Keratinocyte (primary cell): ENCODE data around the gene HOXB2. TPM values are rescaled to one million over a fixed set of nuclear protein-coding genes. Genes with fewer than 3 reads are reported as not detected.

Experiments used
- DNase-seq: peaks from one replicate; pipeline ENCODE4 v3.0.0-alpha.2; 2011; ENCODE audit warnings: low read depth, missing footprints, low spot score
- FAIRE-seq: peaks from 2 replicates; lab custom pipeline; 2011; peaks lifted over from hg19 to GRCh38; lab: Jason Lieb, UNC
- H2AFZ ChIP-seq: 2 replicates; pipeline ENCODE4 v1.6.0; 2012; ENCODE audit warnings: low read length, control low read depth, inconsistent platforms; ENCODE audit not compliant: control insufficient read depth
- H3K27ac ChIP-seq: 2 replicates; pipeline ENCODE4 v1.5.1; 2011; ENCODE audit warnings: low read length; ENCODE audit not compliant: control insufficient read depth, insufficient read depth
- H3K27me3 ChIP-seq: 3 replicates; pipeline ENCODE4 v1.6.0; 2011; ENCODE audit warnings: low read length; ENCODE audit not compliant: control insufficient read depth, insufficient read depth; ENCODE audit errors: extremely low read depth
- H3K36me3 ChIP-seq, 2 experiments: 2 replicates in 1 of 2; 3 replicates in 1 of 2; pipeline ENCODE4 v1.5.1; 2011; ENCODE audit warnings: low read length in 2 of 2, mild to moderate bottlenecking in 1 of 2; ENCODE audit not compliant: control insufficient read depth in 2 of 2, insufficient read depth in 2 of 2; ENCODE audit errors: extremely low read depth in 1 of 2
- H3K4me1 ChIP-seq: 3 replicates; pipeline ENCODE4 v1.5.1; 2011; ENCODE audit warnings: low read length; ENCODE audit not compliant: control insufficient read depth, insufficient read depth; ENCODE audit errors: extremely low read depth
- H3K4me2 ChIP-seq: 3 replicates; pipeline ENCODE4 v1.6.0; 2011; ENCODE audit warnings: low read depth, low read length; ENCODE audit not compliant: control insufficient read depth, insufficient read depth; ENCODE audit errors: extremely low read depth
- H3K4me3 ChIP-seq, 3 experiments: fragments of 200-600 bp in 1 of 3; sonication (generic) in 1 of 3; 2 replicates in 2 of 3; 3 replicates in 1 of 3; pipeline ENCODE4 v1.5.1; 2011 to 2016; ENCODE audit warnings: low read length in 3 of 3, mild to moderate bottlenecking in 3 of 3, control low read depth in 2 of 3, inconsistent platforms in 1 of 3, low read depth in 1 of 3, mixed read lengths in 1 of 3, mixed run types in 1 of 3, moderate library complexity in 1 of 3; ENCODE audit not compliant: control insufficient read depth in 2 of 3, insufficient read depth in 2 of 3; ENCODE audit errors: extremely low read depth in 1 of 3
- H3K79me2 ChIP-seq: 2 replicates; pipeline ENCODE4 v1.6.0; 2012; ENCODE audit warnings: low read length; ENCODE audit not compliant: control insufficient read depth, insufficient read depth
- H3K9ac ChIP-seq: 3 replicates; pipeline ENCODE4 v1.6.0; 2011; ENCODE audit warnings: low read length; ENCODE audit not compliant: control insufficient read depth, insufficient read depth; ENCODE audit errors: extremely low read depth
- H3K9me1 ChIP-seq: 3 replicates; pipeline ENCODE4 v1.6.0; 2011; ENCODE audit warnings: low read length; ENCODE audit not compliant: control insufficient read depth, insufficient read depth; ENCODE audit errors: extremely low read depth
- H3K9me3 ChIP-seq: 2 replicates; pipeline ENCODE4 v1.5.1; 2012; ENCODE audit warnings: low read depth, low read length; ENCODE audit not compliant: control insufficient read depth
- H4K20me1 ChIP-seq: 3 replicates; pipeline ENCODE4 v1.6.0; 2011; ENCODE audit warnings: low read length; ENCODE audit not compliant: control insufficient read depth, insufficient read depth; ENCODE audit errors: extremely low read depth
- EZH2 ChIP-seq: IDR thresholded peaks from one replicate; pipeline ENCODE4 v1.6.1; 2012; ENCODE audit warnings: inconsistent platforms, mild to moderate bottlenecking, low read length, moderate library complexity
- dilution Hi-C: fragments of 300-500 bp; cut with MboI; formaldehyde crosslinking; loops from one replicate; pipeline ENCODE4 v1.7.0; 2020; ENCODE audit warnings: low sequenced_read_pairs; ENCODE audit not compliant: extremely low pct_ligation_motif_present
- polyA plus RNA-seq, 5 experiments: library from polyadenylated mRNA; depleted of rRNA in 3 of 5; stranded (reverse) in 3 of 5; stranded (forward) in 1 of 5; unstranded in 1 of 5; fragments of >200 nt; gene quantifications; 1 replicate in 1 of 5; 2 replicates in 3 of 5; 3 replicates in 1 of 5; pipeline versions ENCODE4 v1.2.1 to v1.2.3, GENCODE V29; 2011 to 2012; ENCODE audit warnings: missing spikeins in 2 of 5, low read depth in 1 of 5, low replicate concordance in 1 of 5
- TF ChIP-seq, protein P1 (sequence below), 3 experiments: IDR thresholded peaks in 1 of 3; conservative IDR thresholded peaks in 1 of 3; optimal IDR thresholded peaks in 1 of 3; 2 replicates in 2 of 3; 3 replicates in 1 of 3; pipeline versions ENCODE3 to v1.5.1; 2011; ENCODE audit warnings: low read length in 3 of 3, mild to moderate bottlenecking in 3 of 3, moderate library complexity in 2 of 3, control low read depth in 1 of 3, inconsistent platforms in 1 of 3; ENCODE audit not compliant: insufficient read depth in 2 of 3; ENCODE audit errors: extremely low read depth in 1 of 3

Gene HOXB2
- polyA plus RNA-seq, 1 donor (not counting 4 experiments of a cell fraction or from before 2014, with no cell fraction given) = 3.8 TPM

DNA sequence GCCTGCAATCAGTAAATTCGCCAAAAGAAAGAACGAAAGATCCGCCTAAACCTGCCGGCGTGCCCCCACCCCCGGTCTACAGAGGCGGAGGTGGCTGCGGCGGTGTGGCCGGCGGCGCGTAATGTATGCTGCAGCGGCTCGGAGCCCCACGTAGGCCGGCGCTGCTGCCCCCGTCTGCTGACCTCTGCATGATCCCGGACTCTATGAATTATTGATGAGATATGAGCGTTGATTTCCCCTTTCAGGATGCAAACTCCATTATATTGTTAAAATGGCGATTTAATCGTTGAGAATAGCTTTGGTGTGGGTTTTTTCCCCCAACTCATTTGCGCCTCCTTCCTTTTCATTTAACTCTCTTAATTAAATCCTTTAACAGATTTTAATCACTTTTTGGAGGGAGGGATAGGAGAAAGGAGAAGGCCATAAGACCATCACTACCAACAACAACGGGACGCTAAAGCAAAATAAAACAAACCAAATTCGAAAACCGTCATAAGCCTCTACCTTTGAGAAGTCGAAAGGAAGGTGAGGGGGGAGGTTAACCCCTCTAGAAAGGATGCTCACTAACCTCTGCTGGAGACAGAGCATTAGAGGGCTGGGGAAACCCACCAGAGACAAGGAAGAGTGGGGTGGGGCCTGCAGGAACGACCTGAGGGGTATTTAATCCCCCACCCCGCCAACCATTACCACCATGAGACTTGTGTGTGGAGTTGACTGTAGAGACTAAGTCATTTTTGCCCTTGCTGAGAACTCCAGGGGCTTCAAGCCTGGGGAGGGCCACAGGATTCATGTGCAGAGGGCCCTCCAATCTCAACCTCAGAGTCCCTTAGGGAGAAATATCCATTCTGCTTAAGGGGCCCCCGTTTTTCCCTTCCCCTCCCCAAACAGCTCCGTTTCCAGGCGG is 41.7 kb upstream of the HOXB2 start:
- Histone ChIP-seq H3K9ac (no peak overlapping the region), H3K9me1 (no peaks in the 10 kb centered on the region), H3K79me2 (no peaks in the 10 kb centered on the region), H3K4me1 (peaks cover 14% of the 10 kb centered on the region), H3K36me3 (no peaks in the 10 kb centered on the region), H4K20me1 (no peaks in the 10 kb centered on the region), H3K4me2 (peak overlapping the region; percentile 96), H3K27me3 (peaks cover 60% of the 10 kb centered on the region), H2AFZ (no peak overlapping the region), H3K4me3 (peak overlapping the region in 1 of 3 experiments; percentile 81), H3K27ac (no peak overlapping the region), H3K9me3 (no peaks in the 10 kb centered on the region)
- no peak for FAIRE-seq
- TF ChIP-seq, protein P1, sequence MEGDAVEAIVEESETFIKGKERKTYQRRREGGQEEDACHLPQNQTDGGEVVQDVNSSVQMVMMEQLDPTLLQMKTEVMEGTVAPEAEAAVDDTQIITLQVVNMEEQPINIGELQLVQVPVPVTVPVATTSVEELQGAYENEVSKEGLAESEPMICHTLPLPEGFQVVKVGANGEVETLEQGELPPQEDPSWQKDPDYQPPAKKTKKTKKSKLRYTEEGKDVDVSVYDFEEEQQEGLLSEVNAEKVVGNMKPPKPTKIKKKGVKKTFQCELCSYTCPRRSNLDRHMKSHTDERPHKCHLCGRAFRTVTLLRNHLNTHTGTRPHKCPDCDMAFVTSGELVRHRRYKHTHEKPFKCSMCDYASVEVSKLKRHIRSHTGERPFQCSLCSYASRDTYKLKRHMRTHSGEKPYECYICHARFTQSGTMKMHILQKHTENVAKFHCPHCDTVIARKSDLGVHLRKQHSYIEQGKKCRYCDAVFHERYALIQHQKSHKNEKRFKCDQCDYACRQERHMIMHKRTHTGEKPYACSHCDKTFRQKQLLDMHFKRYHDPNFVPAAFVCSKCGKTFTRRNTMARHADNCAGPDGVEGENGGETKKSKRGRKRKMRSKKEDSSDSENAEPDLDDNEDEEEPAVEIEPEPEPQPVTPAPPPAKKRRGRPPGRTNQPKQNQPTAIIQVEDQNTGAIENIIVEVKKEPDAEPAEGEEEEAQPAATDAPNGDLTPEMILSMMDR (optimal IDR thresholded peaks at IDR 0.05 in 1 of 3, IDR thresholded peaks at IDR 0.05 in 1 of 3, conservative IDR thresholded peaks at IDR 0.05 in 1 of 3; ENCODE audit: extremely low read depth in 1 of 3, insufficient read depth in 2 of 3, low read length in 3 of 3) = no peak
- no peak for TF ChIP-seq EZH2
- dilution Hi-C loops = no loop called here
- no peak for DNase-seq

DNA sequence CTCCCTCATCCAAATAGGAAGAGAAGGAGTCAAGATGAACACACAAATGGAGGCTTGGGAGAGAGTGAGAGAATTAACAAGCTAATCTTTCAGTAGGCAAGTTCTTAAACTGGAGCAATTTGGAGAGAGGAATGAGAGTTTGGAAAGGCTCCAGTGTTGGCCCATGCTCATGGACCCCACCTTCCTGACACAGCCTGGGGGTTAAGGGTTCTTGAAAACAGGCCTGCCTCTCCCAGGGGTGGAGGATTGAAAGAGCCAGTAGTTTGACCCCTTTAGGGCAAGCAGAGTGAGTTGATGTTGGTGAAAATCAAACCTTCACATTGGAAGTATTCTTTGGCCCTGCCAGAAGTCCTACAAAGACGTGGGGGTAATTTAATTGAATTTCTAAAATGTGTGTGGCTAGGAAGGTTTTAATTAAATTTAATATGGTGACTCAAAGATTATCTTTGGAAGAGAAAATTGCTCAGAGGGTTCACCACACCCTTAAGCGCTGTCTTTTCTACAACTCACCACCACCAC is 39.4 kb upstream of the HOXB2 start:
- H3K27ac ChIP-seq = no peak overlapping the region
- no peaks in the 10 kb centered on the region for H3K36me3 ChIP-seq
- no peak overlapping the region for H2AFZ ChIP-seq
- dilution Hi-C loops = no loop called here
- H3K4me1 ChIP-seq = peaks cover 14% of the 10 kb centered on the region
- peaks cover 68% of the 10 kb centered on the region for H3K27me3 ChIP-seq
- H3K79me2 ChIP-seq = no peaks in the 10 kb centered on the region
- no peaks in the 10 kb centered on the region for H3K9me1 ChIP-seq
- H4K20me1 ChIP-seq = no peaks in the 10 kb centered on the region
- TF ChIP-seq EZH2 = no peak
- TF ChIP-seq, protein P1 (optimal IDR thresholded peaks at IDR 0.05 in 1 of 3, IDR thresholded peaks at IDR 0.05 in 1 of 3, conservative IDR thresholded peaks at IDR 0.05 in 1 of 3; ENCODE audit: extremely low read depth in 1 of 3, insufficient read depth in 2 of 3, low read length in 3 of 3) = no peak
- H3K9ac ChIP-seq = no peak overlapping the region
- DNase-seq = no peak
- no peak for FAIRE-seq
- no peak overlapping the region for H3K4me3 ChIP-seq
- no peak overlapping the region for H3K4me2 ChIP-seq
- no peaks in the 10 kb centered on the region for H3K9me3 ChIP-seq
